Endothelial cell of umbilical vein (primary cell): ENCODE results near the gene RFX7. TPM values are rescaled to one million over a fixed set of nuclear protein-coding genes. Genes with fewer than 3 reads are reported as not detected.

Experiments
- BruUV-seq: library from RNA; stranded (reverse); fragments of 400-500 nt; replicated peaks from 2 replicates; lab custom pipeline; 2021; lab: Mats Ljungman, UMichigan
- CTCF ChIA-PET: fragments of 300-600, 350-600 bp; sonication (Branson Sonifier 250); formaldehyde crosslinking; loops from one replicate; lab custom pipeline; 2021; ENCODE audit warnings: antibody characterized with exemption, inconsistent platforms; lab: Charles Lee
- POLR2A ChIA-PET: fragments of 300-600, 350-600 bp; sonication (Branson Sonifier 250); formaldehyde crosslinking; loops from one replicate; lab custom pipeline; 2021; ENCODE audit warnings: antibody characterized with exemption, inconsistent platforms; lab: Charles Lee
- DNase-seq: peaks from one replicate; pipeline ENCODE4 v3.0.0-alpha.2; 2011; ENCODE audit warnings: low read depth, low spot score
- FAIRE-seq: peaks from 2 replicates; lab custom pipeline; 2011; peaks lifted over from hg19 to GRCh38; lab: Jason Lieb, UNC
- H2AFZ ChIP-seq: 2 replicates; pipeline ENCODE4 v1.6.0; 2012; ENCODE audit warnings: low read depth, low read length, control low read depth, inconsistent platforms
- H3K27ac ChIP-seq: 2 replicates; pipeline ENCODE4 v1.5.1; 2011; ENCODE audit warnings: low read depth, mild to moderate bottlenecking, control low read depth, low read length, moderate library complexity; ENCODE audit not compliant: insufficient read depth
- H3K27me3 ChIP-seq, 2 experiments: 2 replicates each; pipeline versions ENCODE4 v1.6.0 to v1.6.1; 2011; ENCODE audit warnings: low read length in 2 of 2, mixed read lengths in 1 of 2; ENCODE audit not compliant: control insufficient read depth in 2 of 2, insufficient read depth in 2 of 2
- H3K36me3 ChIP-seq, 2 experiments: 2 replicates in 1 of 2; 3 replicates in 1 of 2; pipeline ENCODE4 v1.5.1; 2011; ENCODE audit warnings: low read length in 2 of 2, mild to moderate bottlenecking in 1 of 2, moderate library complexity in 1 of 2; ENCODE audit not compliant: control insufficient read depth in 2 of 2, insufficient read depth in 2 of 2; ENCODE audit errors: extremely low read depth in 1 of 2
- H3K4me1 ChIP-seq: 3 replicates; pipeline ENCODE4 v1.5.1; 2011; ENCODE audit warnings: mild to moderate bottlenecking, low read length; ENCODE audit not compliant: control insufficient read depth, insufficient read depth; ENCODE audit errors: extremely low read depth
- H3K4me2 ChIP-seq: 2 replicates; pipeline ENCODE4 v1.6.1; 2011; ENCODE audit warnings: low read length, control low read depth, mixed read lengths; ENCODE audit not compliant: insufficient read depth
- H3K4me3 ChIP-seq, 3 experiments: fragments of 200-600 bp in 1 of 3; sonication (generic), shearing (Covaris generic) in 1 of 3; replicated peaks in 1 of 3; 2 replicates each; pipeline ENCODE4 v1.5.1; 2011 to 2016; ENCODE audit warnings: control low read depth in 3 of 3, low read length in 3 of 3, mild to moderate bottlenecking in 2 of 3, inconsistent platforms in 1 of 3, low read depth in 1 of 3, moderate library complexity in 1 of 3; ENCODE audit not compliant: insufficient read depth in 1 of 3
- H3K79me2 ChIP-seq: 2 replicates; pipeline ENCODE4 v1.6.0; 2012; ENCODE audit warnings: low read length, inconsistent platforms; ENCODE audit not compliant: control insufficient read depth, insufficient read depth
- H3K9ac ChIP-seq: replicated peaks from 2 replicates; pipeline ENCODE3; 2011; ENCODE audit warnings: low read length, control low read depth; ENCODE audit not compliant: insufficient read depth; ENCODE audit errors: extremely low read depth
- H3K9me1 ChIP-seq: replicated peaks from 3 replicates; pipeline ENCODE4 v1.6.0; 2011; ENCODE audit warnings: mild to moderate bottlenecking, low read length; ENCODE audit not compliant: control insufficient read depth, insufficient read depth; ENCODE audit errors: extremely low read depth
- H3K9me3 ChIP-seq: replicated peaks from 2 replicates; pipeline ENCODE4 v1.5.1; 2012; ENCODE audit warnings: low read length, inconsistent platforms; ENCODE audit not compliant: control insufficient read depth, insufficient read depth
- H4K20me1 ChIP-seq: replicated peaks from 2 replicates; pipeline ENCODE3; 2011; ENCODE audit warnings: mild to moderate bottlenecking, low read length; ENCODE audit not compliant: control insufficient read depth, insufficient read depth; ENCODE audit errors: extremely low read depth
- CTCF ChIP-seq, 2 donors: IDR thresholded peaks; 1 replicate in 1 of 2; 2 replicates in 1 of 2; pipeline ENCODE4 v1.5.1; 2011; ENCODE audit warnings: low read length in 2 of 2, mild to moderate bottlenecking in 2 of 2, moderate library complexity in 2 of 2, control low read depth in 1 of 2, inconsistent platforms in 1 of 2, low read depth in 1 of 2; ENCODE audit not compliant: insufficient read depth in 1 of 2; ENCODE audit errors: extremely low read depth in 1 of 2
- EZH2 ChIP-seq: IDR thresholded peaks from 2 replicates; pipeline ENCODE4 v1.6.1; 2012; ENCODE audit warnings: borderline replicate concordance, low read depth, mild to moderate bottlenecking, moderate library complexity, low read length, inconsistent platforms; ENCODE audit not compliant: severe bottlenecking
- FOS ChIP-seq: IDR thresholded peaks from 2 replicates; pipeline ENCODE4 v1.6.1; 2011; ENCODE audit warnings: mild to moderate bottlenecking, low read length, moderate library complexity, borderline replicate concordance; ENCODE audit not compliant: insufficient read depth
- GATA2 ChIP-seq: IDR thresholded peaks from 2 replicates; pipeline ENCODE4 v1.7.0; 2011; ENCODE audit warnings: low read depth, mild to moderate bottlenecking, moderate library complexity, mixed read lengths, low read length; ENCODE audit not compliant: insufficient read length, insufficient read depth
- JUN ChIP-seq: IDR thresholded peaks from 2 replicates; pipeline ENCODE4 v1.6.1; 2011; ENCODE audit warnings: borderline replicate concordance, low read depth; ENCODE audit not compliant: insufficient read length, insufficient read depth
- MAX ChIP-seq: IDR thresholded peaks from 2 replicates; pipeline ENCODE4 v1.6.1; 2011; ENCODE audit not compliant: insufficient read depth, insufficient read length
- MYC ChIP-seq: IDR thresholded peaks from one replicate; pipeline ENCODE4 v1.6.1; 2011; ENCODE audit warnings: mild to moderate bottlenecking, low read depth, low read length
- POLR2A ChIP-seq: IDR thresholded peaks from 2 replicates; pipeline ENCODE4 v1.6.1; 2012; ENCODE audit warnings: low read depth, mild to moderate bottlenecking, control low read depth, low read length
- POLR2AphosphoS5 ChIP-seq: IDR thresholded peaks from 2 replicates; pipeline ENCODE4 v1.6.1; 2012; ENCODE audit warnings: low read depth, mild to moderate bottlenecking, control low read depth, low read length, moderate library complexity; ENCODE audit not compliant: insufficient read depth
- dilution Hi-C: fragments of 300-500 bp; cut with MboI; formaldehyde crosslinking; loops from one replicate; pipeline ENCODE4 v1.15.0; 2019; ENCODE audit warnings: low sequenced_read_pairs; ENCODE audit not compliant: extremely low pct_ligation_motif_present
- intact Hi-C: fragments of 100-400 bp; cut with micrococcal nuclease; formaldehyde crosslinking; loops from one replicate; pipeline ENCODE4 v1.10.0; 2022
- polyA plus RNA-seq, 4 experiments: library from polyadenylated mRNA; depleted of rRNA in 3 of 4; stranded (reverse) in 3 of 4; unstranded in 1 of 4; fragments of >200 nt; gene quantifications; 2 replicates each; pipeline versions ENCODE4 v1.2.1 to v1.2.3, GENCODE V29; 2011 to 2012; ENCODE audit warnings: missing spikeins in 1 of 4
- total RNA-seq: library from RNA; stranded (reverse); gene quantifications from 2 replicates; pipeline ENCODE4 v1.2.3, GENCODE V29; 2021

RFX7 gene
- total and polyA plus RNA-seq, 2 donors (not counting 3 experiments of a cell fraction or from before 2014, with no cell fraction given): 6.3 to 23.0 TPM

- ChIA-PET POLR2A (no interaction called here), CTCF (interaction anchor here (1.0 to 1.6 kb wide), 2 partner anchors 10 to 16 kb away, joined by 3 to 4 read pairs; no protein-coding TSS in a partner anchor)
- Histone ChIP-seq H3K27ac (no peak overlapping the region), H3K9me3 (no peaks in the 10 kb centered on the region), H2AFZ (no peak overlapping the region), H3K27me3 (no peaks in the 10 kb centered on the region), H3K4me2 (no peak overlapping the region), H3K4me3 (no peak overlapping the region), H3K9ac (no peak overlapping the region), H4K20me1 (no peaks in the 10 kb centered on the region), H3K9me1 (no peaks in the 10 kb centered on the region), H3K79me2 (peaks cover 24% of the 10 kb centered on the region), H3K4me1 (no peaks in the 10 kb centered on the region), H3K36me3 (no peaks in the 10 kb centered on the region)
- no TSS peak for BruUV-seq
- no peak for DNase-seq
- TF ChIP-seq GATA2: no peak
- TF ChIP-seq FOS: no peak
- TF ChIP-seq CTCF (IDR thresholded peaks at IDR 0.05; ENCODE audit: extremely low read depth in 1 of 2, insufficient read depth in 1 of 2, low read depth in 1 of 2, low read length in 2 of 2): no peak
- no peak for TF ChIP-seq JUN
- TF ChIP-seq MAX: no peak
- TF ChIP-seq EZH2: no peak
- no peak for TF ChIP-seq MYC
- no peak for TF ChIP-seq POLR2AphosphoS5
- TF ChIP-seq POLR2A: no peak
- FAIRE-seq: no peak
- intact Hi-C loops (no loop called here), dilution Hi-C loops (no loop called here)
Observed at GRCh38 chr15:56150204-56150603, 93.5 kb downstream of the RFX7 start.
